HG02981 (cell line): Measurements from ENCODE around the gene SIPA1L3.

Experiments
- ATAC-seq: cut with Tn5 transposase; IDR thresholded peaks from one replicate; pipeline ENCODE4 v1.9.1; 2021; ENCODE audit warnings: mild to moderate bottlenecking, moderate library complexity; ENCODE audit not compliant: unreplicated experiment

The SIPA1L3 gene

DNA sequence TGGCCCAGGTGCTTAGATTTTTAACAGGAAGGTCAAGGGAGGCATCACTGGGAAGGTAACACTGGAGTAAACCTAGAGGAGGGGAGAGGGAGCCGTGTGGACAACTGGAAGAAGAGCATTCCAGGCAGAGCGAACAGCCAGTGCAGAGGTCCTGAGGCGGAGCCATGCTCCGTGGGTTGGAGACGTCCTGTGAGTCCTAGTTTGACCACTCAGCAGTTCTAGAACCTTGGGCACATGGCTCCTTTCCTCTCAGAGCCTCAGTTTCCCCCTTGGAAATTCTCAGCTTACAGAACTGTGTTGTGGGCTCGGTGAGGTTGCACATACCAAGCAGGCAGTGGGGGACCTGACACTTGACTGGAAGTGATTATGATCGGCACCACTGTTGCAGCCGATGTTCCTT, 186.1 kb downstream of the SIPA1L3 start:
- ATAC-seq, result no peak

DNA sequence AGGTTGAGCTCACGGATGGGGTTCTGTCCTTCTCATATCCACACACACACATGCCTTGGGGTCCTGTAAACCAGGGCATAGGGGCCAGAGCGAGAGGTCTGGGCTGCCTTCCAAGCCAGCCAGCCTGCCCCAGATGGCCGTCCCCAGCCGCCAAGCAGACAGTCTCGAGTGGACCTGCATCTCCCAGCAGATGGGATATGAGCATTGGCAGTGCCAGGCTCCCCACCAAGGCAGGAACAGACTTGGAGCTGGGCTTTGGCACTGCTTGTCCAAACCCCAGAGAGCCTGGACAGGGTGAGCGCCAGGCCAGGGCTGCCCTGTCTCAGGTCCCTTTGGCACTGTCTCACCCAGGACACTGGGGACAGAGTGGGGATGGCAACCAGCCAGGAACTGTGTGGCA, 186.6 kb downstream of the SIPA1L3 start:
- no peak for ATAC-seq

GRCh38 chr19:38095411-38096308, 188.7 kb downstream of the SIPA1L3 start:
- ATAC-seq, result no peak

DNA sequence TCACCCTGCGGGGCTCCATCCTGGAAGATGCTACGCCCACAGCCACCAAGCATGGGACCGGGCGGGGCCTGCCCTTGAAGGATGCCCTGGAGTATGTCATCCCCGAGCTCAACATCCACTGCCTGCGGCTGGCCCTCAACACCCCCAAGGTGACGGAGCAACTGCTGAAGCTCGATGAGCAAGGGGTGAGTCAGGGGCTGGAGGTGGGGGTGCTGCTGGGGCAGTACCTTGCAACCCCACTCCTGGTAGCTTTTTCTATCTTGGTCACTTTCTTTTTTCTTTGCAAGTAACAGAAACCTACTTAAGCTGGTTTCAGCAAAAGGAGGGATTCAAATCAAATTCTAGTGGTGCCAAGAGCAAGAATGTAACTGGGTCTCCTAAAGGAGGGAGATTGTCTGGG, 193.0 kb downstream of the SIPA1L3 start:
- no peak for ATAC-seq

GRCh38 chr19:38100589-38100988, 193.6 kb downstream of the SIPA1L3 start:
- no peak for ATAC-seq

- no peak for ATAC-seq
Observed at GRCh38 chr19:38101723-38102122, 194.7 kb downstream of the SIPA1L3 start.

DNA sequence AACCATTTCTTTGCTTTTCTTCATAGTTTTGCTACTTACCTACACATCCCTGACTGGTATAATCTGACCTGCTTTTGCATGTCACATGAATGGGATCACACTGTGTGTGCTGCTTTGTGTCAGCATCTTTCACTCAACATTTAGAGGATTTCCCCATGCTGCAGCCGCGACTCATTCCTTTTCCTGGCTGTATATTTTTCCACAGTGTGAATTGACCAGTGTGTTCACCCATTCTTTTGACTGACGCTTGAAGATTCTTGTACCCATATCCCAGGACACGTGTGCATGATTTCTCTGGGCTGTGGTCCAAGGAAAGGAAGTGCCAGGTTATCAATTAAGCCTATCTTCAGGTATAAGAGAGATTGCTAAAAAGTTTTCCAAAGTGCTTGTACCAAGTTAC, 198.6 kb downstream of the SIPA1L3 start:
- no peak for ATAC-seq

DNA sequence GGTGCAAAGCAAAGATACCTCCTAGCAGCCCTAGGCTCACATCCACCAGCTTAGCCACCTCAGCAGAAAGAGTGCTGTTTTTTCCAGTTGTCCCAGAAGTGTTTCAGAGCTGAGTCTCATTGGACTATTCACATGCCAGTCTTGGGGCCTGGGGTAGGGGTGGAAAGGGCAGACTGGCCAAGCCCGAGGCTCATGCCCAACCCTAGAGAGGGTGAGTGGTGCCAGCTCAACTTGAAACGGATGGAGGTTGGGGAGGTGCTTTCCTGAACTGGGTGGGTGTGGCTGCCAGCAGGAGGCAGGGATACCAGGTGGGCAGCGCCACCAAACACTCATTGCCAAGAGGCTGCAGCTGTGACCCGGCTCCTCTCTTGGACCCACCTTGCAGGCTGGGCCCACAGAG, 200.1 kb downstream of the SIPA1L3 start:
- no peak for ATAC-seq

DNA sequence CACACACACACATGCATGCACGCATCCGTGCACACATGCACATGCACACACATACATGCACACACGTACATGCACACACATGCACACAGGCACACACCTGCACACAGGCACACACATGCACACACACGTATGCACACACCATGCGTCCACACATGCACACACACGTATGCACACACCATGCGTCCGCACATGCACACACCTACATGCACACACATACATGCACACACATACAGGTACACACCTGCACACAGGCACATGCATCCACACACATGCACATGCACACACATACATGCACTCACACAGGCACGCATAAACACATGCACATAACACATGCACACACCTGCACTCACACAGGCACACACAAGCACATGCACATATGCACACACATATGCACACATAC, 204.9 kb downstream of the SIPA1L3 start:
- ATAC-seq, result no peak

DNA sequence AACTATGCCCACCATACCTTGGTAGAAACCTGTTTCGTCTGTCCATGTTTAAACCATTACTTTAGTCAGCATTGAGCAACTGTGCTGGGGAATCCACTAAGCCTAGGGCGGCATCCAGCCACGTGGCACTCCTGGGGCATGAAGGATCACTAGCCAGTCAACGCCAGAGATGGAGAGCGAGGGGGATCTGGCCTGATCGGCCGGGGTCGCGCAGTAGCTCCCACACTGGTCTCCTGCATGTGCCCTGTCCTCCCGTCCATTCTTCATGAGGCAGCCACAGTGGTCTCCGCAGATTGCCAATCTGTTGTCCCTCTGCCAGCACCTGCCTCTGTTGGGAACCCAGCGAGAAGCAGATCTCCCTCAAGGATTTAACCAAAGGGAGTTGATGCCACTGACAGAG, 207.6 kb downstream of the SIPA1L3 start:
- no peak for ATAC-seq

DNA sequence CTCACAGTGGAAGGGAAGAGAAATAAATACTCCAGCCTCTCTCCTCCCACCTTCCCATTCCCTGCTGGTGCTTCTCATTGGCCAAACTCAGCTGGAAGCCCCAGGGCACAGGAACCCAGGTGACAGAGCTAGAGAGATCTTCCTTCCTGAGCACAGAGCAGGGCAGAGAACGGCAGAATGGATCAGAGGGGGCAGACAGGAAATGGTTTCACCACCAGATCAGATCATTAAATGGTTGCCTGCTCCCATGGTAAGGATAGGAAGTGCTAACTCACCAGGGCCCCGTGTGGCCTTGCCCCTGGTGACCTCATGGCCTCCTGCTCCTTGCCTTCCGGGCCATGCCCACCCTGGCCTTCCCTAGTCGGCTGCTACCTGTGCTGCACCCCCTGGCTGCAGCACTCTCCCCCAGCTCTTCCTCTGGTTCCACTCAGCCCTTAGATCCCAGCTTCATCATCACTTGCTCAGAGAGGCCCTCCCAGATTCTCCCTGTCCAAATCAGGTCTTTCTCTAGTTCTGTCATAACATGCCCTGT, 208.3 kb downstream of the SIPA1L3 start:
- no peak for ATAC-seq

- ATAC-seq, result no peak
Observed at GRCh38 chr19:38118176-38118575, 211.2 kb downstream of the SIPA1L3 start.

GRCh38 chr19:38120471-38121025, 213.5 kb downstream of the SIPA1L3 start:
- ATAC-seq, result no peak

DNA sequence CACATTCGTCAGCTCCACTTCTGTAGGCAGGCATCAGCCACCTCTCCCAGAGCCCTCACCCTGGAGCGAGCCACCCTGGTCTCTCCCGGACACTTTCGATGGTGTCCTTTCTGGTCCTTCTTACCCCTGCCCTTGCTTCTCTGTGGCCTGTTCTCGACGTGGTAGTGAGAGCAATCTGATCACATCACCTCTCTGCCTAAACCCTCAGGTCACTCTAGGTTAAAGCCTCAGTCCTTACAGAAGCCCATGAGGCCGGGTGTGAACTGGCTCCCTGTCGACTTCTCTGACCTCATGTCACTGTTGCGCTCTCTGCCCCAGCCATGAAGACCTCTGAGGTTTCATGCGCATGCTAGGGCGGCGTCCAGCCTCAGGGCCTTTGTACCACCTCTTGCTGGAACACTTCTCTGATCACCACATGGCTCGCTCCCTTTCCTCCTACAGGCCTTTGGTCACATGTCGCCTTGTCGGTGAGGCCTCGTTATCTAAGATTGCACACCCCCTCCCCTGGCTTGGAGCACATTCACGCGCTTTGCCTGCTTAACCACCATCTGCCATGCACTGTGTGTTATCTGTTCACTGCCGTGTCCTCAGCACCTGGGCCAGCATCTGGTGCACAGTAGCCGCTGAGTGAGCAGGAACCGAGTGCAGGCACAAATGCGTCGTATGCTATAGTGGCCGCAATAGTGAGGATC, 215.5 kb downstream of the SIPA1L3 start:
- ATAC-seq, result no peak

DNA sequence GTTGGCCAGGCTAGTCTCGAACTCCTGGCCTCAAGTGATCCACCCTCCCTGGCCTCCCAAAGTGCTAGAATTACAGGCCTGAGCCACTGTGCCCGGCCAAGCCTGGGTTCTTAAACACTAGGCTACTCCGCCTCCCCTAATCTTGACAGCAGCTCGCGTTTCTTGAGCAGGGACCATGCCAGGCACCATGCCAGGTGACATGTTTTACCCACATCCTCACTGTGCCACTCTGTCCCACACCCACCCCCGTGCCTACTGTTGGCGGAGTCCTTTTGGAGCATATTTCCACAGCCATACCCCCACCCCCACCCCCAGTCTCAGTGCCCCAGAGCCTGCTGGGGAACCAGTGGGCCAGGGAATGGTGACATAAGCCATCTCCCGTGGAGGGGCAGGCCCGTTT, 218.2 kb downstream of the SIPA1L3 start:
- ATAC-seq, result no peak

- no peak for ATAC-seq
Observed at GRCh38 chr19:38130399-38130798, 223.4 kb downstream of the SIPA1L3 start.

- no peak for ATAC-seq
Observed at GRCh38 chr19:38132781-38133180, 225.8 kb downstream of the SIPA1L3 start.

DNA sequence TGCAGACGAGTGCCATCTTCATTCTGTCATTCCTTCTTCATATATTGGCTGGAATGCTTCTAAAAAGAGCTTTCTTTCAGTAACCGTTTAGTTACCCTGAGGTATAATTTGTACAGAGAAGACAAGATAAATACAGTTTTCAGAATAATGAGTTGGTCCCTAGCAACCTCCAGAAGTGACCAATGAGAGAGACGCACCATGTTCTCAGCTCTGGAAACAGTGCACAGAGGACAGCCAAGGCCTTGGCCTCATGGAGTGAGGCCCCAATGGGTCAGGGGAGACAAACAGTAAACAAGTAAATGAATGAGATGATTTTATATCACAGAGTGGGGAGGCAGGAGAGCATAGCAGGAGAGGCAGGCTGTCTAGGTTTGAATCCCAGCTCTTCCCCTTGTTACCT, 226.3 kb downstream of the SIPA1L3 start:
- no peak for ATAC-seq

DNA sequence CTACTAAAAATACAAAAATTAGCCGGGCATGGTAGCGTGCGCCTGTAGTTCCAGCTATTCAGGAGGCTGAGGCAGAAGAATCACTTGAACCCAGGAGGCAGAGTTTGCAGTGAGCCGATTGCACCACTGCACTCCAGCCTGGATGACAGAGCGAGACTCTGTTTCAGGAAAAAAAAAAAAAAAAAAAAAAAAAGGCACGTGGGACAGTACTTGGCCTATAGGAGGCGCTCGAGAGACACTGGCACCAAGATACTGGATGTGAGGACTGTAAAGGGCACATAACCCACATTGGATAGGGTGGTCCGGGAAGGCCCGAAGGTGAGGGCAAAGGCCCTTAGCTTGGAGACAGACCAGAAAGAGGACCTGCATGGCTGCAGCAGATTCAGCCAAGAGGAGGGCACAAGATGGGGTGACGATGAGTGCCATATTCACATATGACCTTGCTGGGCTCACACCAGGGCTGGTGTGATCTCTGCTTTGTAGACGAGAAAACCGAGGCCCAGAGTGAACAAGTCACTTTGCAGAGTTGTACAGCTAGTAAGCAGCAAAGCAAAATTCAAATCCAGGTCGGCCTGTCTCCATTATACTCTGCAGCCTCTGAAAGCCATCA, 227.6 kb downstream of the SIPA1L3 start:
- ATAC-seq, result no peak

DNA sequence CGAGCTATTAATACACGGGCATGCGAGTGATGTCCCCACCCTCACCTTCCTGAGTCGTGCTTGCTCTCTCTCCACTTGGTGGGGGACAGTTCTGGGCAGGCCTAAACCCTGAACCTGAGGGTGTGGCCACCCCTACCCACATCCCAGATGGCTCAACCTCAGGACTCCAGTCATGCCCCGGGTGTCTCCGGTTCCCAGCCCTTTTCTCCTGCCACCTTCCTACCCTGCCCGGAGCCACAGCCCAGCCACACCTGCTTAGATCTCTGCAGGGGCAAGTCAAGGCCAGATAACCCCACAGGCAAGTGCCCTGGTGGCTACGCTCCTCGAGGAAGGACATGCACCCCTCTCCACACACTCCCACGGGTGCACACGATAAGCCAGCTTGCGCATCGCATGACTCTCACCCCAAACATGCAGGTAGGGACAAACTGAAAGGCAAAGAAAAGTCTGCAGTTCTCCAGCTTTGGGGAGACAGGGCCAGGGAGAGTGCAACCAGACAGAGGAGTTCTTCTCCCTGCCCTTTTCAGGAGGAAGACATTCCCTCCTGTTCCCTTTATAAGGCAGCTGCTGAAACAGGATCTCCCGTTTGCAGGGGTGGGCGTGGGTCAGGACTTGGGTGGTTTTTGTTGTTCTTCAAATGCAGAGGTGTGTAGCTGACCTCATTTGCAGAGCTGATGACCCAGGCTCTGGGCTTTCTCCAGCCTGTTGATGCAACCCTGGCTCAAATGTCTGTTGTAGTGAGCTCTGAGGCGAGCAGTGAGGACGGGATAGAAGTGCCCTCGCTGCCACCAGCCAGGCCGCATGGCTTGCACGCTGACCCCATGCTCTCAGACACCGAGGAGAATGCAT, 228.4 kb downstream of the SIPA1L3 start:
- ATAC-seq, result no peak
